WTC11 (cell line): ENCODE measurements around the gene EIF5. TPM values are rescaled to one million over a fixed set of nuclear protein-coding genes. Genes with fewer than 3 reads are reported as not detected.
A peak's percentile ranks its signal among the peaks of the same experiment; 100 is the strongest.

Experiments used
- ATAC-seq: fragments of 200-7000 bp; cut with Tn5 transposase; 2 replicates; pipeline ENCODE4 v1.10.0; 2021; ENCODE audit warnings: mild to moderate bottlenecking, moderate library complexity
- Bru-seq: library from RNA; stranded (reverse); fragments of 400-500 nt; gene quantifications from one replicate; lab custom pipeline; 2021; lab: Mats Ljungman, UMichigan
- CTCF ChIA-PET: fragments of 300-600 bp; sonication (Branson Sonifier 250); formaldehyde crosslinking; loops from one replicate; lab custom pipeline; 2021; ENCODE audit warnings: antibody characterized with exemption; lab: Charles Lee
- POLR2A ChIA-PET: fragments of 350-600 bp; sonication (Branson Sonifier 250); formaldehyde crosslinking; loops from one replicate; lab custom pipeline; 2021; ENCODE audit warnings: antibody characterized with exemption; lab: Charles Lee
- DNase-seq: peaks from one replicate; pipeline ENCODE4 v3.0.0; 2021; ENCODE audit warnings: low spot score
- H3K27ac Mint-ChIP-seq: 2 replicates; pipeline ENCODE4 v1.8.0; 2021; ENCODE audit warnings: mixed read lengths
- H3K27me3 Mint-ChIP-seq: 2 replicates; pipeline ENCODE4 v1.8.0; 2021; ENCODE audit warnings: low read depth, mild to moderate bottlenecking, moderate library complexity, mixed read lengths
- H3K36me3 Mint-ChIP-seq: 2 replicates; pipeline ENCODE4 v1.8.0; 2021; ENCODE audit warnings: mixed read lengths
- H3K4me1 Mint-ChIP-seq: 2 replicates; pipeline ENCODE4 v1.8.0; 2022; ENCODE audit warnings: mixed read lengths
- H3K4me3 Mint-ChIP-seq: 2 replicates; pipeline ENCODE4 v1.8.0; 2021; ENCODE audit warnings: mild to moderate bottlenecking, moderate library complexity, mixed read lengths
- H3K9me3 Mint-ChIP-seq: 2 replicates; pipeline ENCODE4 v1.8.0; 2021; ENCODE audit warnings: mixed read lengths
- AFF4 ChIP-seq: sonication (generic); formaldehyde crosslinking; IDR thresholded peaks from 2 replicates; pipeline ENCODE4 v1.8.1; 2023; ENCODE audit warnings: mild to moderate bottlenecking, missing genetic modification reagents, borderline replicate concordance
- ARID4B ChIP-seq: sonication (generic); formaldehyde crosslinking; IDR thresholded peaks from 2 replicates; pipeline ENCODE4 v1.8.0; 2023; ENCODE audit warnings: missing genetic modification reagents, mild to moderate bottlenecking, borderline replicate concordance
- CBFB ChIP-seq: sonication (generic); formaldehyde crosslinking; IDR thresholded peaks from 2 replicates; pipeline ENCODE4 v1.8.1; 2022; ENCODE audit warnings: mild to moderate bottlenecking, low read depth, missing genetic modification reagents
- CREM ChIP-seq: sonication (generic); formaldehyde crosslinking; IDR thresholded peaks from 2 replicates; pipeline ENCODE4 v1.8.1; 2022; ENCODE audit warnings: mild to moderate bottlenecking, missing genetic modification reagents, moderate library complexity
- ELF4 ChIP-seq: sonication (generic); formaldehyde crosslinking; IDR thresholded peaks from 2 replicates; pipeline ENCODE4 v1.8.1; 2022; ENCODE audit warnings: low read depth, mild to moderate bottlenecking, moderate library complexity, missing genetic modification reagents
- ESRRA ChIP-seq: sonication (generic); formaldehyde crosslinking; IDR thresholded peaks from 2 replicates; pipeline ENCODE4 v1.8.1; 2022; ENCODE audit warnings: mild to moderate bottlenecking, missing genetic modification reagents, borderline replicate concordance
- FOXJ3 ChIP-seq: sonication (generic); formaldehyde crosslinking; IDR thresholded peaks from 2 replicates; pipeline ENCODE4 v1.9.0; 2021; ENCODE audit warnings: missing genetic modification reagents, mild to moderate bottlenecking, borderline replicate concordance
- FOXK1 ChIP-seq: sonication (generic); formaldehyde crosslinking; IDR thresholded peaks from 2 replicates; pipeline ENCODE4 v1.8.0; 2022; ENCODE audit warnings: mild to moderate bottlenecking, moderate library complexity, missing genetic modification reagents
- FOXP1 ChIP-seq: sonication (generic); formaldehyde crosslinking; IDR thresholded peaks from 2 replicates; pipeline ENCODE4 v1.8.0; 2022; ENCODE audit warnings: missing genetic modification reagents, mild to moderate bottlenecking, moderate library complexity, borderline replicate concordance
- FOXP4 ChIP-seq: sonication (generic); formaldehyde crosslinking; IDR thresholded peaks from 2 replicates; pipeline ENCODE4 v1.8.0; 2022; ENCODE audit warnings: mild to moderate bottlenecking, missing genetic modification reagents
- GABPB1 ChIP-seq: sonication (generic); formaldehyde crosslinking; IDR thresholded peaks from 2 replicates; pipeline ENCODE4 v1.8.1; 2023; ENCODE audit warnings: mild to moderate bottlenecking, missing genetic modification reagents
- JUN ChIP-seq: sonication (generic); formaldehyde crosslinking; IDR thresholded peaks from 2 replicates; pipeline ENCODE4 v1.8.0; 2023; ENCODE audit warnings: mild to moderate bottlenecking, missing genetic modification reagents
- MXD4 ChIP-seq: fragments of 250-450 bp; sonication (Bioruptor Pico); IDR thresholded peaks from 2 replicates; pipeline ENCODE4 v1.8.0; 2021; ENCODE audit warnings: mild to moderate bottlenecking, moderate library complexity, borderline replicate concordance
- MYBL2 ChIP-seq: sonication (generic); formaldehyde crosslinking; IDR thresholded peaks from 2 replicates; pipeline ENCODE4 v1.8.1; 2023; ENCODE audit warnings: mild to moderate bottlenecking, moderate library complexity, missing genetic modification reagents
- NR2C2 ChIP-seq: sonication (generic); formaldehyde crosslinking; IDR thresholded peaks from 2 replicates; pipeline ENCODE4 v1.8.0; 2022; ENCODE audit warnings: mild to moderate bottlenecking, missing genetic modification reagents
- PRRX2 ChIP-seq: fragments of 250-450 bp; sonication (Bioruptor Pico); IDR thresholded peaks from 2 replicates; pipeline ENCODE4 v1.8.0; 2021; ENCODE audit warnings: mild to moderate bottlenecking
- SP1 ChIP-seq: sonication (generic); formaldehyde crosslinking; conservative IDR thresholded peaks from 2 replicates; pipeline ENCODE4 v1.8.1; 2022; ENCODE audit warnings: missing genetic modification reagents
- ZMAT4 ChIP-seq: fragments of 250-450 bp; sonication (Bioruptor Pico); IDR thresholded peaks from 2 replicates; pipeline ENCODE4 v1.9.0; 2021; ENCODE audit warnings: mild to moderate bottlenecking
- ZNF219 ChIP-seq: sonication (generic); formaldehyde crosslinking; IDR thresholded peaks from 2 replicates; pipeline ENCODE4 v1.8.0; 2023; ENCODE audit warnings: missing genetic modification reagents, mild to moderate bottlenecking, borderline replicate concordance
- ZNF232 ChIP-seq: sonication (generic); formaldehyde crosslinking; IDR thresholded peaks from 2 replicates; pipeline ENCODE4 v1.8.0; 2022; ENCODE audit warnings: mild to moderate bottlenecking, missing genetic modification reagents
- ZNF425 ChIP-seq: fragments of 250-450 bp; sonication (Bioruptor Pico); conservative IDR thresholded peaks from 2 replicates; pipeline ENCODE4 v1.9.0; 2021; ENCODE audit warnings: mild to moderate bottlenecking
- long read RNA-seq, 3 experiments: library from RNA in 1 of 3; library from capped mRNA in 1 of 3; library from polyadenylated mRNA in 1 of 3; unstranded in 2 of 3; stranded (forward) in 1 of 3; transcript quantifications; one replicate each; pipeline ENCODE4 v2.0.0, GENCODE V29; 2021
- total RNA-seq: library from RNA; stranded (reverse); gene quantifications from 3 replicates; pipeline ENCODE4 v1.2.3, GENCODE V29; 2021

Gene EIF5
- total RNA-seq (224 to 282 TPM (median 236 TPM) in 3 replicates), Bru-seq, nascent RNA (percentile 99 among the genes with signal in this experiment)
- long read RNA-seq, experiment 1, full-length matches to known transcripts: 1,263 of 1,594 reads
- long read RNA-seq, experiment 1, partial matches to known transcripts: 183 of 1,594 reads
- long read RNA-seq, experiment 1, other reads (novel, unspliced or antisense): 148 of 1,594 reads
- long read RNA-seq, experiment 2, full-length matches to known transcripts: 31 of 160 reads
- long read RNA-seq, experiment 2, partial matches to known transcripts: 118 of 160 reads
- long read RNA-seq, experiment 2, other reads (novel, unspliced or antisense): 11 of 160 reads
- long read RNA-seq, experiment 3, full-length matches to known transcripts: 150 of 271 reads
- long read RNA-seq, experiment 3, partial matches to known transcripts: 85 of 271 reads
- long read RNA-seq, experiment 3, other reads (novel, unspliced or antisense): 36 of 271 reads

- ChIA-PET CTCF (interaction anchor here (0.6 to 1.7 kb wide), 9 partner anchors 21 to 567 kb away, joined by 3 to 8 read pairs (median 4); partner anchors contain the start of gene TNFAIP2), POLR2A (interaction anchor here (0.6 to 4.2 kb wide), 5 partner anchors 11 to 515 kb away, joined by 3 to 39 read pairs (median 4); no protein-coding TSS in a partner anchor)
- peaks cover 39% of the 10 kb centered on the region for H3K36me3 Mint-ChIP-seq
- peak within 1 kb of the TSS; percentile 80 for H3K4me3 Mint-ChIP-seq
- H3K9me3 Mint-ChIP-seq: no peaks in the 10 kb centered on the region
- H3K27ac Mint-ChIP-seq: peak within 1 kb of the TSS; percentile 94
- DNase-seq: peak; percentile 98
- peaks cover 46% of the 10 kb centered on the region for H3K4me1 Mint-ChIP-seq
- ATAC-seq: peak; percentile 95
- no peaks in the 10 kb centered on the region for H3K27me3 Mint-ChIP-seq
- TF ChIP-seq NR2C2: no peak
- TF ChIP-seq GABPB1: no peak; the same call in 1 of the 2 replicates
- TF ChIP-seq ESRRA (CRISPR knock-in tag): peak; percentile 69
- no peak for TF ChIP-seq ARID4B
- TF ChIP-seq FOXP1 (CRISPR knock-in tag): no peak
- TF ChIP-seq FOXK1 (CRISPR knock-in tag): peak; percentile 74
- TF ChIP-seq JUN (CRISPR knock-in tag): peak; percentile 52; the same call in 1 of the 2 replicates
- TF ChIP-seq MYBL2 (CRISPR knock-in tag): peak; percentile 73; the same call in 1 of the 2 replicates
- TF ChIP-seq SP1: peak; percentile 96
- TF ChIP-seq ZNF232: 0 out of 2 replicates have a peak, but pooled peaks have one; percentile 12
- no peak; the same call in 1 of the 2 replicates for TF ChIP-seq AFF4 (CRISPR knock-in tag)
- no peak for TF ChIP-seq ZMAT4 (CRISPR knock-in tag)
- TF ChIP-seq CREM (CRISPR knock-in tag): peak; percentile 52; the same call in 1 of the 2 replicates
- TF ChIP-seq ZNF425 (CRISPR knock-in tag): no peak
- no peak for TF ChIP-seq MXD4 (CRISPR knock-in tag)
- peak; percentile 86 for TF ChIP-seq FOXP4
- TF ChIP-seq FOXJ3 (CRISPR knock-in tag): no peak
- no peak for TF ChIP-seq ELF4 (CRISPR knock-in tag)
- peak; percentile 67; the same call in 1 of the 2 replicates for TF ChIP-seq ZNF219
- 0 out of 2 replicates have a peak, but pooled peaks have one; percentile 20 for TF ChIP-seq CBFB (CRISPR knock-in tag)
- TF ChIP-seq PRRX2 (CRISPR knock-in tag): 0 out of 2 replicates have a peak, but pooled peaks have one; percentile 76
Observed at GRCh38 chr14:103333754-103334643, at the start of gene EIF5. Gene EIF5 (plus strand): TSS chr14:103334237. CDS start chr14:103335861, 1,624 bp downstream.
